Nucleus accumbens (tissue), 56 donors: Measurements from ENCODE around the gene RILP.

Experiments
- DNase-seq, 56 donors: peaks; one replicate each; lab custom pipeline; 2025; lab: John Stamatoyannopoulos, UW

Gene RILP

DNA sequence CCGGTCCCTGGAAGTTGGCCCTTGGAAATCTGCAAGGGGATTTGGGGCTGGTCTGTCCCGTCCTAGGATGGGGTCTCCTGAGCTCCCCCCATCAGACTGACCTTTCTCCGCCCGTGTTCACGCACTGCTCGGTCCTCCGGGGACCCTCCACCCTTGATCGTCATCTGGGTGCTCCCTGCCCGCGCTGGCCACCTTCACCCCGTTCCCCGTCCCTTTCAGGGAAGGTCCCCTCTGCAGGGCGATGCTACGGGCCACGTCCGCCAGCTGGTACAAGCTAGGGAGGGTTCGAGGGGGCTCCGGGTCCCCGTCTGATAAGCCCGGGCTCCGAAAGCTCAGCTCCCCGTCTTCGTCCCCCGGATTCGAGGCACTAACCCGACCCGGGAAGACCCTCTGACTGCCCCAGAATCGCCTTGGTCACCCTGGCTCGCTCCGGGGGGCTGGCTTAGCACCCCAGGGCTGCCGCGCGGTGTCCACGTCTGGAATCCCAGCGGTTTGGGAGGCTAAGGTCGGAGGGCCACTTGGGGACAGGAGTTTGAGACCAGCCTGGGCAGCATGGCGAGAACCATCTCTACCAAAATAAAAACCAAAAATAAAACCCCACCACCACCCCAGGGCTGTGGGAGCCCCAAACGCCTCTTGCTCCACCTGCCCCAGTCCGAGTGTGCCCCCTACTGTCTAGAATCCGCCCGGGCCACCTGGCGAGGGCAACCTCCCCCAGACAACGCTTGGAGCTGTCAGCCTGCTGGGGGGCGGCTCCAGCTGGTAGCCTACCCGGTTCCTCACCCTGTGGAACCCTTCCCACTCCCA lies 20.0 kb downstream of the RILP start:
- DNase-seq, result peak in 24 of 56 donors; percentile 10 to 67 (median 32)

DNA sequence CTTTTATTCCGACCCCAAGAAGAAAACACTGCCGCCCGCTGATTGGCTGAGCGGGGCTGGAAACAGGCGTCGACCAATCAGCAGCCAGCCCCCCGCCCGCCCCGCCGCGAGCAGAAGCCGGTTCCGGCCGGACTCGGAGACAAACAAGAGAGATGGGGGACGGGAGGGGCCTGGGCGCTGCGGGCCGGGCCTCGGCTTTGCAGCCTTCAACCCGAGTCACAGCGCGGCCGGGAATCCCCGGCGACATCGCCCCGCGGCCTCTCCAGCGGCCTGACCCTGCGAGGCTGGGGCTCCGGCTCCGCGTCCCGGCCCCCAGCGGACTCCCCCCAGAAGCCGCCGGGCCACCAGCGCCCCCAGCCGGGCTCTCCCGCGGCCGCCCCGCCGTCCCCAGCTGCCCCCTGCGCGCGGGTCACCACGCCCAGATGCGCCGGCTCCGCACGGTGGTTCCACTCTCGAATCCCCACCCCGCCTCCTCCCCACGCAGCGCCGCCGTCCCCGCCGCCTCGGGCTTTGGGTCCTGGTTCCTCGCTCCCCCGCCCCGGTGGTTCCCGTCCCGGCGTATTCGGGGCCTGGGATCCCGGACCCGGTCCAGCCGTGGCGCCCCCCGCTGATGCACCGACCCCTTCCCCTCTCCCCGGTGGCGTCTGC lies 20.7 kb downstream of the RILP start:
- peak; percentile 51 to 98 (median 95) for DNase-seq

DNA sequence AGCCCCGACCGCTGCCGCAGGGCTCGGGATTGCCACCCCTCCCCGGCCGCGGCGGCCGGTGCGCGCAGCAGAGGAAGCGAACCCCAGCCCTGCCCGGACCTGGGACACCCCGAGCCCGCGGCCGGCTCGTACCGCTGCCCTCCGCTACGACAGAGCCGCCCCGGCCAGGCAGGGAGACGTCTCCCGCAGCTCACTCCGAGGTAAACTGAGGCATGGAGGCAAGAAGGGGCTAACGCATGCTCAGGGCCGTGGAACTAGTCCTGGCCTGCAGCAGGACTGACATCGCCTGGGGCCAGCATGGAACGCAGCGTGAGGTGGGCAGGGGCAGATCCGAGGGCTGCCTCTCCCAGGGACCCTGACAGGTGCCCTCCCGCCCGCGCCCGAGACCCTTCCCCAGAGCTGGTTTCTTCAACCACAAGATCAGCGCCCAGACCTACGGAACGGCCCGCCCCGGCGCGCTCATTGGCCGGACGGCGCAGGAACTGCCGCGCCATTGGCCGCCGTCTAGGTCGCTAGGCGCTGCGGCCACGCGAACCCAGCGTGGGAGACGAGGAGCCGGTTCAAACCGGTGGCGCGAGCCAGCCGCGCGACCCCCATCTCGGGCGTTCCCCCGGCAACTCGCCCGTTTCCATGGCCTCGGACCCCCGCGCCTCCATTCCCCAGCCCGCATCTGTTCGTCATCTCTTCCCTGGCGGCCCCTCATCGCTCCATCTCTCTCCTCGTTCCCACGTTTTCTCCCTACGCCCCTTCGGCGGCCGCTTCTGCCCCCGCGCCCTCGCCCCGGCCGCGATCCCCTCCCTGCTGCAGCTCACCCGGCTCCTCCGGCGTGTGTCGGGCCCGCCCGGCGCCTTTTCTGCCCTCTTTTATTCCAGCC lies 21.4 kb downstream of the RILP start, which contains the start of gene SLC43A2:
Gene SLC43A2, minus strand, starts transcription at position 853 of the 874 bp plus-strand sequence. CDS start 960 bp downstream, outside the sequence.
- DNase-seq, result peak; percentile 33 to 90 (median 80)

DNA sequence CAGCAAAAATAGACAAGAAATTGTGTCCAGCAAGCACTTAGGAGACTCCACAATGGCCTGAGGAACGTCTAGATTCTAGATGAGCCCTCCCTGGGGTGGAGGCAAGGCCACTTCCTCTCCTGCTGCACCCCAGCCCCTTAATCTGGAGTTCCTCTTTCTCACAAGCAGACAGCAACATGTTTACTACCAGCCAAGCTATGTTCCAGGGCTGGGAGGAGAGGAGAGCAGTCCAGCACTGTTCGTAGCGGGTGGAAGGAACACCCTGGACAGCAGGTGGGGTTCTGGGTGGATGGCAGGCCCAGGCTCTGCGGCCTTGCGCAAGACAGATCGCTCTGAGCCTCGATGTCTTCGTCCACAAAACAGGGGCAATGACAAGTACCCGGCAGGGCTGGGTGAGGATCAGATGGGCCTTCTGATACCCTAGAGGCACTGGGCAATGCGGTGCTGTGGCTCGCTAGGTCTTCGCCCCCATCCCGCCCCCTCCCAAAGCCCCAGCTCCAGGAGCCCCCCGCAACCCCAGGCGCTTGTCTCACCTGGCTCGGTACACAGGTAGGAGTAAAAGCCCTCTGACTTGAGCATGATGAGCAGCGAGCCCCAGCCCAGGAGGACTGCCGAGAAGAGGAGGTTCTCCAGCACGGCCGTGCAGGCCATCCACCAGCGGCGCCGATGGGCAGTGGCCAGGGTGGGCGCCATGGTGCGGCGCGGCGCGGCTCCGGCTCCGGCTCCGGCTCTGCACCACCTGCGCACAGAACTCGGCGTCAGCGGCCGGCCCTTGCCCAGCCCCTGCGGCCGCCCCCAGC lies 22.3 kb downstream of the RILP start:
- peak in 9 of 56 donors; percentile 10 to 43 (median 27) for DNase-seq

DNA sequence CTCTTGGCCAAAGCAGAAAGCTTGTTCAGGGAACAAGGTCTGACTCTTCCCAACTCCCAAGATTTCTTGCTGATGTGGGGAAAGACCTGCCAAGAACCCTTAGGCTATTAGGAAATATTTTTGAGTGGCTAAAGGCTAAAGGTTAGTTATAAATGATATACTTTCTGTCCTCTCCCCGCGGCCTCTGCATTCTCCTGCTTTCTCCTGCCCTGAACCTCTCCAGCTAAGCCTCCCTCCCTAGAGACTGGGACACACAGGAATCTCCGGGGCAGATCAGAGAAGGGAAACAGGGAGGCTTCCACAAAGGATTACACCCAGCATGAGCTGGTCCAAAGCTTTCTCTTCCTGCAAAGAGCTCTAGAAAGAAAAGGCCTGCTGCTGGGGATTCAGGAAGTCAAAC lies 23.3 kb downstream of the RILP start:
- DNase-seq, result no peak

DNA sequence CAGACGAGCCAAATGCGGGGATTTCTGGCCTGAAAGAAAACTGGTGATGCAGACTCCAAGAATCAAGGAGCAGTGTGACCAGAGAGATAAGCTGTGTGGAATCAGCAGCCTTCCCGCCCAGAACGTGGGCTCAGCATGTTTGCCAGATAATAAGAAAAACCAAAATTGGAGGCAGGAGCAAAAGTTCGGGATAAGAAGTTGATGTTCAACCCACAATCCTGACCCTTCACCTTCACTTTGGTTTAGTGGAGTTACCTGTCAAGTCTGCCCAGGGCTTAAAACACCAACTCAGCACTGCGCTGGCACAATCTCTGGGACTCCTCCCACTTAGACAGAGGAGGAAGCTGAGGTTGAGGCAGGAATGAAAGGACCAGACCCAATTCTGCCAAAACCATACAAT lies 24.1 kb downstream of the RILP start:
- DNase-seq, result no peak

DNA sequence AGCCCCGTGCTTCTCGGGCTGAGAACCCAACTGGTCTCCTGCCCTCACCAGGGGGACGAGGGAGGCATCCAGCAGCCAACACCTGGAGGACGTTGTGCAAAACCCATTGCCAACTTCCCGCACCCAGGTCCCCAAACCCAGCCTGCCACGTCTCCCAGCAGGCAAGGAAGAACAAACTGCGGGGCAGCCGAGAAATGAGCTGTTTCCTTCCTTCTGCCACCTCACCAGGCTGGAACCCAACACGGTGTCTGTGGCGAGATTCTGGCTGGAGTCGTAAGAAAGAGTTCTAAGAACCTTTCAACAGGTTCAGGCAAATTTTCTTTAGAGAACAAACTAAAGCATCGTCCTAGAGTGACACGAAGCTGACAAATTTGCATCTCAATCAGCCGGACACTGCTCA lies 24.6 kb downstream of the RILP start:
- DNase-seq, result no peak

DNA sequence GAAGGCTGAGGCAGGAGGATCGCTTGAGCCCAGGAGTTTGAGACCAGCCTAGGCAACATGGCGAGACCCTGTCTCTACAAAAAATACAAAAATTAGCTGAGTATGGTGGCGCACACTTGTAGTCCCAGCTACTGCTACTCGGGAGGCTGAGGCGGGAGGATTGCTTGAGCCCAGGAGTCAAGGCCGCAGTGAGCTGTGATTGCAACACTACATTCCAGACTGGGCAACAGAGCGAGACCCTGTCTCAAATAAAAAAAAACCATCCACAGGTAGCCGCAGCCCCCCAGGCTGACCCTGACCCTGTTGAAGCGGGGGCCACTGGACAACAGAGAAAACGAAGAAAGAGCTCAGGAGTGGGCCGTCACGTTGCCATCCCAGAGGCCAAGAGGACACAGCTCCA lies 25.0 kb downstream of the RILP start:
- DNase-seq, result no peak

DNA sequence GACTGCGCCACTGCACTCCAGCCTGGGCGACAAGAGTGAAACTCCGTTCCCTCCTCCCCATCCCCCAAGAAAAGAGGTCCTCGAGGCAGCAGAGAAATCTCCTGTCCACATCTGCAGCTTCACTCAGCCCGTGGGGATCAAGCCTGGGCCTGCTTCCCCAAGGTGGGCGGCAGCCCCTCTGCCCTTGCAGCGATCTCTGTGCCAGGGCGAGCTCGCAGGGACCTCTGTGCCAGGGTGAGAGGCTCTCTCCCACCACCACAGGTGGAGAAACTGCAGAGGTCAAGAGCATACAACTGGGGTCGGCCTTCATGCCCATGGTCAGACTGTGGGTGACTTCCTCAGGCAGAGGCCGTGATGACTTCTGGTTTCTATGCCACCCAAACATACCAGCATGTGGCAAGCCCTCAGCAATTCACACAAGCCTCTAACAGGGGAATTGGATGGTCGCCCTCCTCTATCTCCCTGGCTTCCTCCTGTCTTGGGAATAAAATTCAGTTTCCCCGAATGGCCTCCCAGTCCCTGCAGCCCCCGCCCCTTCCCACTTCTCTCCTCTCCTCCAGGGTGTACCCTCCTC lies 26.5 kb downstream of the RILP start:
- no peak for DNase-seq

DNA sequence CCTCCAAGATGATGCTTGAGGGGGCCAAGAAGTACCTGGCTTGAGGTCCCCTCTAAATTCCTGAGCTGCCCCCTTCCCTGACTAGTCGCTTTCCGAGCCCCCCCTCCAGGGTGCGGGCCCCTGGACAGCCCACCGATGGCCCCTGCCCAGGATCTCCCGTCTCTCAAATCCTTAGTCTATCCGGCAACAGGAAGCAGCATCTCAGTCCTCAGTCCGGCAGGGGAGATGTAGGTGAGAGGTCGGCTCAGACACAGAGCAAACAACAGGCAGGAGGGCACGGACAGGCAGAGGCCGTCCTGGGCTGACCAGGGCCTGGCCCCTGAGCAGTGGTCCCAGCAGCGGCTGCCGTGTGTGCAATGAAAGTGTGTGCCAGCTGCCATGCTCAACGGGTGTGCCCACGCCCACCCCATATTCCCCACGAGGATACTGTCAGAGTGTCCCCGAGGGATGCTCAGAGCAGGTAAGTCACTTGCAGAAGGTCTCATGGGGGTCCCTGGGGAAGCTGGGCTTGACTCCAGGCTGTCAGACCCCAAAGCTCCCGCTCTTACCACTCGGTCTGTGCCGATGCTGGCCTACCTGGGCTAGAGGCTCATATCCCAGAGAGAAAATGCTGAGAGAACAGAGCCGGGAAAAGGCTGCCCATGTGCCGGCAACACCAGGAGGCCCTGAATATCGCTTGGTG lies 28.3 kb downstream of the RILP start:
- DNase-seq, result no peak

DNA sequence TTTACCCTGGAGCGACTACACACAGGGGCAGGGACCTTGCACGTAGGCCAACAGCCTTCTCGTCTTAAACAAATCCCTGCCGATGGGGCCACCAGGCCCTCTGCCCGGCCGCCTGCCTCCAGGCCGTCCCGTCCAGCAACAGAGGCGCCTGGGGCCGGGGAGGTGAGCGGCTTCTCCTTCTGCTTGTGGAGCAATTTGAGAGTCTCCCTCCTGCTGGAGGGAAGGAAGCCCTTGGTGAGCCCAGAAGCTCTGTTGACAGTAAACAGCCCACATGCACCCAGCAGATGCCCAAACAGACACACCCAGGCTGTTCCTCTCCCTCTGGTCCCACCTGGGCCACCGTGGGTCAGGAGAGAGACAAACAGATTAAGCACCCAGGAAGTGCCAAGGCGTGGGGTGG lies 29.2 kb downstream of the RILP start:
- DNase-seq, result no peak

DNA sequence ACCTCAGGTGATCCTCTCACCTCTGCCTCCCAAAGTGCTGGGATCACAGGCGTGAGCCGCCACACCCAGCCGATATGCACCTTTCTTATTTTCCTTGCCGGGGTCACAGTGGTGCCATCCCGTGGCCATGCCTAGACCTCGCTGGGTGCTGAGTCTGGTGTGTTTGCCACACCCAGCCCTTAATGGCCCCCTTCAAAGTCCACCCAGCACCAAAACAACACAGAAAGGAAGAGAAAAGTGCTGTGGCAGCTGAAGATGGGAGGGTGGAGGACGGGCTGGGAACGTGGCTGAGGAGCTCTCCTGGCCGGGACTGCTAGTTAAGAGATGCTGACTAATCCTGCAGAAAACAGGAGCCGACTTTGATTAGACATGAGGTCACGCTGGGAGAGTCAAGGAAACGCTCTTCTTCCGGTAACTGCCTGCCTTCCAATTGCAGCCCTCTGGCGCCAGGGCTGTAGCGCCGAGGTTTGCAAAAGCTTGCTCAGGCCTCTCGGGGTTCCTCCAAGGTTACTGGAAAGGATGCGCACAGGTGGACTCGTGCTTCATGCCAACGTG lies 32.0 kb downstream of the RILP start:
- DNase-seq, result no peak

DNA sequence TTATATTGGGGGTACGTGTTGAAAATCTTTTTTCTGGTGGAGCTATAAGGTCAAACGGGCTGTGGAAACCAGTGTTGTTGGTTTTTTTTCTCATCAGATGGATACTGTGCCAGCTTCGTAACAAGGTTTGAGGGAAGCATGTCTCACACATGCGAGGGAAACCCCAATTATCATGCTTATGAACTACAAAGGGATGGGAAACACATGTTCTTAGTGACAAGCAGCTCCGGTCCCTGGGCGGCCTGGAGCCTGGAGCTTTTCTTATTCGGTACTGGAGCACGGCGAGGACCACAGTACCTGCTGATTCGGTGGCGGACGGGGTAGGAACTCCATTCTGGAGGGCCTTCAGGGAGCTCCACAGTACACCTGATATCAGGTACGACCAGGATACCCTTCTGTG lies 33.6 kb downstream of the RILP start:
- no peak for DNase-seq

DNA sequence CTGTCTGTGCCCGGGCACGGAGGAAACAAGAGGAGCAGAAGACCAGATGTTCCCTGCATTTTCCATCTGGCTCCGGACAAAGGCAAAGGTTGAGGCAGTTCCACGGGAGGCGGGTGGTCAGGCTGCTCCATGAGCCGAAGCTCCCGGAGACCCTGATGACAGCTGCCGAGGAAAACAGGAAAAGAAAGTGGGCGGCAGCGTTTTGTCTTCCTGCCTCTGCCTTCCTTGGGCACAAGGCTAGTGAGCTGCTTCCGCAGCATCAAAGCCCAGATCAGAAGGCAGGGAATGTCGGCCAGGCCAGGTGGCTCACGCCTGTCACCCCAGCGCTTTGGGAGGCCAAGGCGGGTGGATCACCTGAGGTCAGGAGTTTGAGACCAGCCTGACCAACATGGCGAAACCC lies 37.3 kb downstream of the RILP start:
- no peak for DNase-seq

DNA sequence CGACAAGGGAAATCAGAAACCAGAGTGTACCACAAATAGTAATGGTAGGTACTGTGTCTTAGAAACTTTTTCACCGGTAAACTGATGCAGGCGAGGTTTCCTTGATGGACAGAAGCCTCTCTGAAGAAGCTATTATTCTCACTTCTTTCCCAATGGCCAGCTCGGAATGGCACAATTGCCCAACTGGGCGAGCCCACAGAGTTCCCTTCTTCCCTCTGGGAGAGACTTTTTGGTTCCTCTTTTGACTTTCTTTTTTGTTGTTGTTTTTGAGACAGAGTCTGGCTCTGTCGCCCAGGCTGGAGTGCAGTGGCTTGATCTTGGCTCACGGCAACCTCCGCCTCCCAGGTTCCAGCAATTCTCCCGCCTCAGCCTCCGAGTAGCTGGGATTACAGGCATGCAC lies 38.0 kb downstream of the RILP start:
- no peak for DNase-seq

DNA sequence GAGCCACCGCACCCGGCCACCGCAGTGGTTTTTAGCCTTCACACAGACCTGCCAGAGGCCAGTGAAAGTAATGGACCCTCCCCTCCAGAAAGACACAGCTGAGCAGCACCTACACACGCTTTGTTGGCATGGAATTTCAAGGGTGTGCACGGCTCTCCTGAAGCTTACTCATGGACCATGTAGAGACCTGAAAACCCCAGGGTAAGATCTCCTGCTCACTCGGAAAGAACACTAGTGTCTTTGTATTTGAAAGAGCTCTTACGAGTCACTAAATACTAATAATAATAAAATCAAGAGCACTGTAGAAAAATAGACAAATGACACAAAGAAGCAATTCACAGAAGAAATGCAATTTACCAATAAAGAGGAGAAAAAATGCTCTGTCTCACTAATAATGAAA lies 41.0 kb downstream of the RILP start:
- DNase-seq, result no peak

DNA sequence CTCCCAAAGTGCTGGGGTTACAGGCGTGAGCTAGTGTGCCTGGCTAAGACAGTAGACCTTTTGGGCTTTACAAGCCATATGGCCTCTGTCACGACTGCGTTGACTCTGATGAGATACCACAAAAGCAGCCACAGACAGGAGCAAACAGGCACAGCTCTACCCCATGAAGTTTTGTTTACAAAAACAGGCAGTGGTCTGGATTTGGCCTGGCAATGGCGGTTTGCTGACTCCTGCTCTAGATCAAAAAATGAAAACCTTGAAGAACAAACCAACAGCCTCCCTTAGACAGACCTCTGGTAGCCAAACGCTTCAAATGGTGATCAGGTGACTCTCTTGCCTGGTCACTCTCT lies 41.7 kb downstream of the RILP start:
- DNase-seq, result no peak

DNA sequence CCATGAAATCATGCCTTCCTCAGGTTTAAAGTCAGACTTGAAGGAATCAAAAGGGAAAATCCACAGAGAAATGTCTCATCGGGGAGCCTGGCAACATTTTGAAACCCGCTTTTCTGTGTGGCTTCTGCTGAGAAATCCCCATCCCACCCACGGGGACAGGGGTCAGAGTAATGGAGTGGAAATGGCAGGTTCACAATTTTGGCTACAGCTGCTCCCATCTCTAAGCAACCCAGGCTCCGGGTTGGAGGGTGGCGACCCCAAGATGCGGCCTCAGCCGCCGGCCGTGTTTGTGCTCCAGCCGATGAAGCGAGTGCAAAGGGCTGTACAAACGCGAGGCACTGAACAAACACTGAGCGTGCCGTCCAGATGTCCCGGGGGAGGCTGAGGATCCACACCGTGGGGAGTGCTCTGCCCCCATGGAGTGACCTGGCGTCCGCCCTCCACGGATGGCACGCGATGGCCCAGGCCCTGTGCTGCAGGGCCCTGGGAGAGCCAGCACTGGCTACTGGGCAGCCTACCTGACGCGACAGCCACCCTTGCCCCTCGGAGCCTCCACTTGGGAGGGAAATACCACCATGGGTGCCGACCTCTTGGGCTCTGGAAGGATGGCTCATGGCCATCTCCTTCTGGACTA lies 43.2 kb downstream of the RILP start:
- DNase-seq, result no peak
